Hepatic stellate cell (primary cell): ENCODE measurements around the gene UGT1A3.

ENCODE experiments used
- DNase-seq: peaks from one replicate; pipeline ENCODE4 v3.0.0; 2011; ENCODE audit warnings: low spot score

The UGT1A3 gene

DNA sequence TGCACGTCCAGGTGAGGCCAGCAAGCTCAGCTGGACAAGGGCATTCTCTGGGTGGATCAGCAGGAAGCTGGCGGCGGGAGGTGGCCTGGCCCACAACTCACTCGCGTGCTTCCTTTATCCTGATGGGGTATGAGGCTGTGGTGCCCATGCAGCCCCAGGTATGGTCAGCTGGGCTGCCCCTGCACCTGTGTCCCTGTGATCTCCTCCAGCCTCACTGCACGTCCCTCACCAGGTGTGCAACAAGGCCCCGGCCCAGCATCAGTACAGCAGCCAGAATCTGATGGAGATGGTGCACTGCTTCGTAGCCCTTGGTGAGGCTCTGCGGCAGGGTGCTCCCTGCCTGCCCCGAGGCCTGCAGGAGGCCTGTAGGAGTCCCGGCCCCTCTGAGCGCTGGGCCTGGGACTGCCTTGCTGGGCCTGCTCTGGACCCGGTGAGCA lies 66.9 kb downstream of the UGT1A3 start:
- no peak for DNase-seq

DNA sequence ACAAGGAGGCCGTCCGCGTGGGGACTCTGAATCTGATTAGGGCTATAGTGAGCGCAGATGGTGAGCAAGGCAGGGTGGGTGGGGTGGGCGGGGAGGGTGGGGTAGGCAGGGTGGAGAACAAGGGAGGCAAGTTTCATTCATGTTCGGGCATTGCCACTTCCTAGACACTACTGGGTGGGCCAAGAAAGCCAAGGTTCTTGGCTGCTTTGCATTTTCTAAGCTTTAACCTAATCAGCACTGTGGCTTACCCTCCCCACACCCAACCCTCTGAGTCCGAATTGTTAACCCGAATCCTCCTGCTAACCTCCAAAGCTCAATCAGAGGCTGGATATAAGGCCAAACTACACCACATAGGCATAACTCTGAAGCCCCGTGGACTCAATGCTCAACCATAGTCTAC lies 67.4 kb downstream of the UGT1A3 start:
- DNase-seq = no peak

DNA sequence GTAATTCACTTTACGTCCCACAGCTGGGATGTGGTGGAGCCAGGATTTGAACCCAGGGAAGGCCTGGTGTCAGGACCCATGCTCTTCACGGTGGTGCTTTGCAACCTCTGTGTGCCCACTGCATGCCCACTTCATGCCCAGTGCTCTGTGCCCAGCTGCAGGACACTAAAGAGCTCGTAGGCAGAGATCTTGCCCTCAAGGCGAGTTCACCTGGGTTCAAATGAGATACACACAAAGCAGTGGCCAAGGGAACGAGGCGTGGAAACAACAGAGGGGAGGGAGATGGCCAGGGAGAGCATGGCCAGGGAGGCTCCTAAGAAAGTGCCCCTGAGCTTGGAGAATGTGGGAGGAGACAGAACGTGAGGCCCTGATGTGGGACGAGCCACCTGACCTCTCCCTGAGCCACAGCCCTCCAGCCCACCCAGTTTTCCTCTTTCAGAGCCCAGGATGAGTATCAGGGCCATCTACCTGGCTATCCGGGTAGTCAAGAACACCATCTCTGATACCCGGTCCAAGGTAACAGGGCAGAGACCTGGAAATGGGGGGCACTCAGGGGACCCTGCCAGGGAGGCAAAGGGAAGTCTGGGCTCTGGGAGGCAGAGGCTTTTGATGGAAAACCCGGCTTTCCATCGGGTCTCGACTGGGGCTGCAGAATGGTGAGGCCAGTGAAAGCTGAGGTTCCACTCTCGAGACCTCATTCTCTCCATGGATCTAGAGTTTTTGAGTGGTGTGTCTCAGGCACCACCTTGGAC lies 69.7 kb downstream of the UGT1A3 start:
- no peak for DNase-seq

DNA sequence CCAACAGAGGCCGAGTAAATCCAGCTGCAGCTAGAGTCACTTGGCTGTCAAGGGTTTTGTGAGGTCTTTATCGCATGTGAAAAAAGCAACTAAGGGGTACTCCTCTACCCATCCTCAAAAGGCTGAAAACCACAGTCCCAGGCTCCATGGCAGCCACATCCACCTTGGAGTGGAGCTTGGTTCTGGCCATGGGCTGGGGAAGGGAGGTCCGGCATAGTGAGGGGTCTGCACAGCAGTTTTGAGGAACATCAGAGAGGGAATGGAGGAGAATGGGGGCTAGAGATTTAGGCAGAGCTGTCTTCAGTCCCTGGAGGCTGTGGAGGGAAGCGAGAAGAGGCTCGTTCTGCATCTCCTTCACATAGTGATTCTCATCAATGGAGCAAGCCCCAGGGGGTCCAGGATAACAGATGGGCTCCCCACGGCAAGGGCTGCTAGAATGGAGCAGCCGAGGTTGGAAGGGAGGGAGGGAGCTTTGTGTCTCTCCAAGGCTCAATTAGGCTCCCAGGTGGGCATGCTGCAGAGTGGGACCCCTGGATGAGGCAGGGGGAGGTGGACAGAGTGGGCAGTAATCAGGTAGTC lies 70.3 kb downstream of the UGT1A3 start:
- DNase-seq = no peak

DNA sequence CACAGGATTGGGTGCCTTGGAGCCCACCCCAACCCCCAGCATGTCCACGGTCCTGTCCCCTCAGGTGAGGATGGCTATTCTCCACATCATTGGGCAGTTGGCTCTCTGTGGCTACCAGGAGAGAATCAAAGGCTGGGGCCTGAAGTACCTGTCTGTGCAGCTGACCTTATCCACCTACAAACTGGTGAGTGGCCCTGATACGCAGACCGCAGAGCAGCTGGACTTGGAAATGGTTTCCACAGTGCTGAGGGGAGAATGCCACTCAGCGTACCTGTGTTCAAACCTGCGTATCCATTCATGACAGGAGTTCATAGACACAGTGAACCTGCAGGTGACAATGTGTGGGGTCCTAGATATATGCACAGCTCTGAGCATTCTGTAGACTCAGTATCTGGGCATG lies 70.9 kb downstream of the UGT1A3 start:
- DNase-seq = no peak

DNA sequence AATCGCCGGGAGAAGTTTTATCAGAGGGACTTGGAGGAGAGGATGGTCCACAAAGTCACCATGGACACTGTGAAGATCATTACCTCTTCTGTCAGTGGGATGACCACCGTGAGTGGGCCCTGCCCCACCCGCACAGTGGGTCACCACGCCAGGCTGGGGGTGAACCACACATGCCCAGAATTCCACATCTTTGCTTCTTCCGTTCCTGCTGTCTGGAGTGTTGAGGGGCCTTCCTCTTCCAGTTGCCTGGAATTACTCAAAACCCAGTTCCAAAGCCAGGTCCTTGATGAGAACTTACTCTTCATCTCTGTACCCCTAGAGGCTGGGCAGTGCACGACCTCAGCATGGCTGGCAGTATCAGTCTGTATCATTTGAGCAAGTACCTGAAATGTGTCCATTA lies 71.4 kb downstream of the UGT1A3 start:
- no peak for DNase-seq

DNA sequence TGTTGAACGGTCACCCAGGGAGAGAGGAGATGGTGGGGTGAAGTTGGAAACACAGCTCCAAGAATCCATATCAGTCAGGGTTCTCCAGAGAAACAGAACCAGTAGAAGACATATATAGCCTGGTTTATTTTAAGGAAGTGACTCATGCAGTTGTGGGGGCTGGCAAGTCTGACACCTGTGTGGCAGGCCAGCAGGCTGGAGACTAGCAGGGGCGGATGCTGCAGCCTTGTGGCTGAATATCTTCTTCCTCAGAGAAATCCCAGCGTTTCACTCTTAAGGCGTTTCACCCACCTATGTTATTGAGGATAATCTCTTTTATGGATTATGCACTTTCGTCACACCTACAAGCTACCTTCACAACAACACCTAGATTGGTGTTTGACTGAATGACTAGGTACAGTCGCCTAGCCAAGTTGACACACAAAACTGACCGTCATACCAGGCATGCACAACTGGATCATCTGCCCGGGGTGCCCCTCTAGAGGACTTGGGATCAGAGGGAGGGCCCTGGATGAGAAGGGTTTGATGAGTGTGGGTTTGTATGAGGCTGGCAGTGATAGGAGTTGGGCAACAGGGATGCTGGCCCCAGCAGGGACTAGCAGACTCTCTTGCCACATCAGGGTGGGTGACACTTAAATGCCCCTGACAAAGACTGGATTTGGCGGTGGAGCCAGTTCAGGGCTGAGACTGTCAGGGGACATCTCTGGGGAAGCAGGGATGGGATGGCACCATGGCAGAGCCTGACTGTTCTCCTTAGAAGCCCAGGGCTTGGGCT lies 72.7 kb downstream of the UGT1A3 start:
- no peak for DNase-seq

DNA sequence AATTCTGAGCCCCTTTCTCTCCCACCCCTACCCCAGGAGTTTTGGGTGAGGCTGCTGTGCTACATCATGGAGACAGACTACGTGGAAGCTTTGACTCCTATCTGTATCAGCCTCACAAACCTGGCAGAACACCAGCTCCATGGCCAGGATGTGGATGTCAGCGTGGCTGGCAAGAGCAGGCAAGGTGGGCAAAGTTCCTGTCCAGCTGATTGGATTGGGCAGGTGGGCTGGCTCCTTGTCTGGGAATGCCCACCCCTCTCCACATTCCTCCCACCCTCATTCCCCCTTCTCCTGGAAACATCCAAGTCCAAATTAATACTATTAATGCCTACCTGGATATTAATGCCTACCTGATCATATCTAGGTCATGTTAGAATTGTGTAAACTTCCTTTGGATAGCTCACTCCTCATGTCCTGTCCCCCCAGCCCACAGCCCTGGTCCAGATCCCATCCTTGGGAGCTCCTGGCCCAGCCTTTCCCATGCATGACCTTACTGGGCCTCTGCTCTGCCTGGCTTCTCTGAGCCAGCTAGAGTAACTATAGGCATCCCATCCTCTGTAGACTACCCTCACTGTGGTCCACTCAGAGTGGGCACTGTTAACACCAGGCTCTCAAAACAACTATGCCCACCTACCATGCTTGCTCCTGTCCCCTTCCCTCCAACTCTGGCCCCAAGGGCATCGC lies 73.4 kb downstream of the UGT1A3 start:
- no peak for DNase-seq

DNA sequence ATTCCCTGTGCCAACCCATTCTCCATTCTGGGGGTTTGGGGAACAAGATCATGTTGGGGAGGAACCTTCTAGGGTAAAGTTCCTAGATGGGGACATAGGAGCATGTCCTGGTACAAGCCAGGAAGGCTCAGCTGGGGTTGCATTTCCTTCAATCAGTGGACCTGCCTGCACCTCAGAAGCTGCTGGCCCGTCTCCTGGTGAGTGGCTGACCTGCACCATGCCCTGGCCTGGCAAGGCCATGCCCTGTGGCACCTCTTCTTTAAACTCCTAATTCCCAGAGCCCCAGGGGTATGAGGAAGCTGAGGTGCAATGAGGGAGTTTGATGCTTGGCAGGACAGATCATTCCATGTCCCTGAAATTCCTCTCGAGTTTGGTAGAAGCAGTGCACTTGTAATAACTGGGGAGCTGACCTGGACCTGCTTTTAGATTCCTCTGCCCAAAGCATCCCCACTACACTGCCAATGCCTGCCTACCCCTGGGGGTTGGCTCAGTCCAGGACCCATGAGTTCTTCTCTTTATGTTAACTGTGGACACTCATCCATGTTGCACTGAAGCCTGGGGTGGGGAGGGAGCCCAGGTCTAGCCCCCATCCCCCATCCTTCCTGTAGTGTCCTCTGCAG lies 74.6 kb downstream of the UGT1A3 start:
- DNase-seq = no peak

DNA sequence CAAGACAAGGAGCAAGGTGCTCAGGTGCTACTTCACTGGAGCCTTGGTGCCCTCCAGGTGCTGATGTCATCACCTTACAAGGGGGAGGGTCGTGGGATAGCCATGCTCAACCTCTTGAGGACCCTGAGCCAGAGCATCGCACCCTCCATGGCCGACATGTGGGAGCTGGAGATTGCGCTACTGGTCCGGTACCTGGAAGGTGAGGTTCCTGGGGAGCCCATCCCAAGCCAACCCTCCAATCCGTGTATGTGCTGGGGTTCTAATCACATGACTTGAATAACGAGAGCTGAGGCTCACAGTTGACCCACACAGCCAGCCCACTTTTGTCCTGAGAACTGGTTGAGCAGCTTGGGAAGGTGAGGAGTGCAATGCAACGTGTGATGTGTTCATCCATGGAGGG lies 75.2 kb downstream of the UGT1A3 start:
- no peak for DNase-seq

DNA sequence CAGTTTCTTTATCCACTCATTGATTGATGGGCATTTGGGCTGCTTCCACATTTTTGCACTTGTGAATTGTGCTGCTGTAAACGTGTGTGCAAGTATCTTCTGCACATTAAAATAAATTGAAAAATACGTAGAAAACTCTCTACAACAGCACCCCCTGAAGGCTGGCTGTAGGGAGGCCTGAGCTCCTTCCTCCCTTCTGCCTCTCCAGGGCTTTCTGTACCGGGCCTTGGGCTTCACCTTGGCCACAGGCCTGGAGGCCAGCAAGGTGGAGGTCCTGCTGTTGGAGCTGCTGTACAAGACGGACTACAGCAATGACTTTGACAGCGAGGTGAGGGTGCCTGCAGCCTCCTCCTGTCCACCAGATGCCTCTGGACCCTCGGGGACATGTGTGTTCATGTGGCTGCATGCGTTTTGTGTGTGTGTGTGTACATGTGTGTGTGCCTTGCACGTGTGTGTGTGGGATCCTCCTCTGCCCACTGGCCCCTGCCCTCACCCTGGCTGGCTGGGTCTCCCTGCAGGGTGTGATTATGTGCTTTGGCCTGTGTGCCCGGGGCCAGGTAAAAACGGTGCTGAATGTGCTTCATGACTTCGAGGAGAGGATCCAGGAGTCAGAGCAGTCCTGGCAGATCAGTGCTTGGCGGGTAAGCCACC lies 78.5 kb downstream of the UGT1A3 start:
- no peak for DNase-seq

DNA sequence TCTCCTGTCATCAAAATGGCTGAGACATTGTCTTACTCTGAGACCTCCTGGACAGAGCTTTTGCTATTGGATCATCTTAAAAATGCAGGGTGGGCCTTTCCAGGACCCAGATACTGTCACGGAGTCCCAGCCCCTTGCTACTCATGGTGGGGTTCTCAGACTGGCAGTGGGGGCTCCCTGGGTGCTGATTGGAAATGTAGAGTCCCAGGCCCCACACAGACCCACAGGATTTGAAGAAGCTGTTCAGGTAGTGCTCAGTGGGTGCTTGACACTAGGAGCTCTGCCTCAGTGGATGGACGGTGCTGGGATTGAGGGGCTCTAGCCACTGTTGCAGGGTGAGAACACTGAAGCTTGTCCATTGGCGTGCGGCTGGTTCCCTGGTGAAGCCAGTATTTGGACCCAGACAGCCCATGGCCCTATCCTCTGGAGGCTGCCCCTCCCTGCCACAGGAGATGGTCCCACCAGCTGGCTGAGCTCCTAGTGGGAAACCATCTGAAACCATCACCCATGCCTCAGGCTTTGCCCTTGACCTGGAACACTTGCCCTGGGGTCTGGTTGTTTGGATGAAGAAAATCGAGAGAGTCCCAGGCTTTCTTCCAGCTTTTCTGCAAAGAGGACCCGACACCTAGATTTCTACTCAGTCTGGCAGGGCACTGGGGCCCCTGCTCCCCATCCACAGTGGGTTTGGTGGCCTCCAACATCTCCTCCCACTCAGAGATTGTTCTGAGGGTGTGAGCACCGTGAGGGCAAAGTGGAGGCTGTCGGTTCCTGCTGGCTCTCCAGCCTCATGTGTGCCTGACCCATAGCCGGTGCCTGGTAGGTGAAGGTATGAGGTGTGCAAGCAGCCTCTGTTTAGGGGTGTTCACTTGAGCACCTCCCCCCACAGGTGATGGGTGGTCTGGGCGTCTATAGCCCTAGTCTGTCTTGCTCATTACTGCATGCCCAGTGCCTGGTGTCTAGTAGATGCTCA lies 79.4 kb downstream of the UGT1A3 start:
- no peak for DNase-seq

DNA sequence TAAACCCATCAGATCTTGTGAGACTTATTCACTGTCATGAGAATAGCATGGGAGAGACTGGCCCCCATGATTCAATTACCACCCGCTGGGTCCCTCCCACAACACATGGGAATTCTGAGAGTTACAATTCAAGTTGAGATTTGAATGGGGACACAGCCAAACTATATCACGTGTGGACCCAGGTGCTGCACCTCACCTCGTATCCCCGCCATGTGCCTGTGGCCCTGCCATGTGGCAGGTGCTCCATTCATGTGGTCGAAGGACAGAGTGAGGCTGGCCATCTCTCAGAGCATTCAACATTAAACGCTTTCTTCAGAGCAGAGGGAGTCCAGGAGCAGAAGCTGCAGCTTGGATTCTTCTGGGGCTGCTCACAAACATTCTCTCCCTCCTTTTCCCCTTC lies 81.5 kb downstream of the UGT1A3 start:
- DNase-seq = no peak

DNA sequence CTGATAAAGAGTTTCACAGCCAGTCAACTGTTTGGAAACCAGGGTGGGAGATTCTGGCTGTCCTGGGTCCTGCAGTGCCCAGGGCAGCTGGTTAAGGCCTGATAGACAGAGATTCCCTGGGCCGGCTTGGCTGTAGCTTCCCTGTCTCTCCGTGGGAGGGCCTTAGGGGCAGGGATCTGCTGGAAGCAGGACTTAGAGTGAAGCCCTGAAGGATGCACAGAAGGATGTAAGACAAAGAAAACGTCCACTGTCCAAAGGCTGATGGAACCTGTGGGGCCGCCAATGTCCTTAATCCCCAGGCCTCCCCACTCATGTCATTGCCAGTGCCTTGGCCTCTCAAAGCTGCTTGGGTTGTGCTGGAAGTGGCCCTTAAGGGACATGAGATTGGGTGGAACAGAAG lies 82.2 kb downstream of the UGT1A3 start:
- DNase-seq = no peak

DNA sequence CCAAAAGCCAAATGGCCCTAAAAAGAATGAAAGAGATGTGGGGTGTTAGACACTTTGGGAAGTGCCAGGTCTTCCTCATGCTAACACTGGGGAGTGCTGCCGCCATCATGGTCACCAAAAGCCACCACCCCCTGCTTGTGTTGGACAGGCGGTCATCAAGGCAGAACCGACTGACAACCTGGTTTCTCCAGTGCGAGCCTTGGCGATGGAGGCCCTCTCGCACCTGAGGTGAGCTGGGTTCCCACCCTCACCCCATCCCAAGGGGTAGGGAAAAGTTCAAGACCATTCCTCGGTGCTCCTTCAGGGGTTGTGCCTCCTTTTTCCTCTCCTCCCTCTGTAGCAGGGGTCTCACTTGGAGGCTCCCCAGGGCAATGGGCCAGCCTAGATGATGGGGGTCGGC lies 82.9 kb downstream of the UGT1A3 start:
- no peak for DNase-seq

DNA sequence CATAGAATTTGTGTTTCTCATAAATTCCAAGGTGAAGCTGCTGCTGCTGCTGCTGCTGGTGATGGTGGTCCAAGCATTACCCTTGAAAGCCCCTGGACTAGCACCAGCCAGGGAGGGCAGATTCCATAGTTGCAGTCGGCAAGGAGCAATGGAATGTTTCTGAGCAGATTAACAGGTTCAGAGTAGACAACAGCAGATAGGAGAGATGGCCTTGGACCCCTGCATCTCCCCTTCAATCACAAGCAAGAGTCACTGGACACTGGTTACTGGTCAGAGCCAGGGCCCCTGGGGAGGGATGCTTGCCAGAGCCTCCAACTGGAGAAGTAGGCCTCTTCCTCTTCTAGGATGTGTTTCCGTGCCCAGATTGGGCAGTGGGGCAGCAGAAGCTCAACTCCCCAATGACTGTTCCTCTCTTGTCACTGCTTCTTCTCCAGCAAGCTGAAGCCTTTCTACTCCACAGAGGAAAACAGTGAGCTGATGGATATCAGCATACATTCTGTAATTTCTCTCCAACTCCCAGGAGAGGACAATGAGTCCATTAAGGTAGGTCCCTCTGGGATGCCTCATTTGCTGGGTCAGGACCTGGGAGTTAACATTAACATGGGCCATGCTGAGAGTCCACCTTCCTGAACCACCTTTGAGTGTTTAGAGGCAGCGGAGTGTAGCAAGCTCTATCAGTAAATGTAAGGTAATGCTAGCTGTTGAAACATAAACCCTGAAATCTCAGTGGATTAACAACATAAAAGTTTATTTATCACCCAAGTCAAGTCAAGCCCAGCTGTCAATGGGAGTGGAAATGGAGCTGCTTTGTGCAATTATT lies 84.6 kb downstream of the UGT1A3 start:
- DNase-seq = no peak

DNA sequence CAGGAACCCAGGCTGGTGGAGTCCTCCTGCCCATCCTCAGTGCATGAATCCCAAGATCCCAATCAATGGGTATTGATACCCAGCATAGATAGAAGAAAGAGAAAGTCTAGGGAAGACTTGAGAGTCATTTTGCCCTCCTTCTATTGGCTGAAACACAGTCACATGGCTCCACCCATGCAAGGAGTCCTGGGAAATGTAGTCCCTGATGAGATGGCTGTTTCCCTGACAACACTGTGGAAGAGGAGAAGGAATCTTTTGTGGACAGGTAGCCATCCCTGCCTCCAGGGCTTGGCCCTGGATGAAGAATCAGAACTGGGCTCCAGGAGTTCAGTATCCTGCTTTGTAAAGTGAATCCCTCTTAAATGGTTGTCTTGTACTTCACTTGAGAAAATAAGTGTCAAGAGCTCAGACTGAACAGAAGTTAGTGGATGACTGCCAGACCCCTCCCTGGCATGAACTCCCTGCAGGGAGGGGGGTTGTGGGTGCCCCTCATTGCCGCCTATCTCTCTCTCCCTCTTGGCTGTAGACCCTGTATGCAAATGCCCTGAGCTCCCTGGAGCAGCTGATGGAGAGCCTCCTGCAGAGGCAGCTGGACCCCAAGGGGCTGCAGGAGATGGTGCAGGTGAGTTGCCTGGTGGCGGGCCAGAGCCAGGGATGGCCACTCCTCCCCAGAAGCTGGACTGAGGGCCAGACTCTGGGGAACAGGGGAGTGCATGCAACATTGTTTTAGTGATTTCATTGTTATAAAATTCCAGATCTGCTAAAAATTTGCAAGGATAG lies 85.4 kb downstream of the UGT1A3 start:
- DNase-seq = no peak

DNA sequence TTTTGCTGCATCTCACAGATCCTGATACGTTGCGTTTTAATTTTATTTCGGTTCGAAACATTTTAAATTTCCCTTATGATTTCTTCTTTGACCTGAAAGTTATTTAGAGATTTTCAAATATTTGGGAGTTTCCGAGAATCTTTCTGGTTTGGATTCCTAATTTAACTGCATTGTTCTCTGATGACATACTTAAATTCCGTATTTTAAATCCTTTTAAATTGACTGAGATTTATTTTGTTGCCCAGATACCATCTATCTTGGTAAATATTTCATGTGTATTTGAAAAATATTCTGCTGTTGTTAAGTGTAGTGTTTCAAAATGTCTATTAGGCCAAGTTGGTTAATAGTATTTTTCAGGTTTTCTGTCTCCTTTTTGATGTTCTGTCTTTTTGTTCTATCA lies 87.0 kb downstream of the UGT1A3 start:
- DNase-seq = no peak

DNA sequence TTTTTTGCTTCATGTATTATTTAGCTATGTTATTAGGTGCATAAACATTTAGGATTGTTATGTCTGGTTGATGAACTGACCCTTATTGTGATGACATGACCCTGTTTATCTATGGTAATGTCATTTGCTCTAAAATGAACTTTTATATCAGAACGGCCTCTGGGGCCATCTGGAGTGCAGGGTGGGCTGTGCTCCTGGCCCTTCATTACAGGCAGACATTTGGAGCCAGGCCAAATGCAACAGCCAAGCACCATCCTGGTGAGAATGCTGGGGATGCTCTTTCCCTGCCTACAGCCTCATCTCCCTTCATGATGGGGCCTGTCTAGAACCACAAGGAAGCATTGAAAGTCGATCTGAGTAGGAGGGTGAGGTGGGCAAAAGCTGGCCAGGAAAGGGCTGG lies 87.5 kb downstream of the UGT1A3 start:
- no peak for DNase-seq
